CD4-positive, alpha-beta T cell (primary cell): ENCODE results near the gene MYRIP. TPM values are rescaled to one million over a fixed set of nuclear protein-coding genes. Genes with fewer than 3 reads are reported as not detected.
"Not testable (repeated sequence)": the region's sequence is repeated elsewhere in the genome, so short reads cannot be mapped to it uniquely, and the experiment has no call there.

Experiments
- ATAC-seq: fragments of 200-7000 bp; cut with Tn5 transposase; one replicate; pipeline ENCODE4 v1.10.0; 2022; ENCODE audit warnings: mild to moderate bottlenecking; ENCODE audit not compliant: poor library complexity
- CTCF ChIA-PET: fragments of 350-600 bp; sonication (Branson Sonifier 250); formaldehyde crosslinking; loops from one replicate; lab custom pipeline; 2021; ENCODE audit warnings: antibody characterized with exemption, inconsistent platforms; lab: Charles Lee
- POLR2A ChIA-PET: fragments of 350-600 bp; sonication (Branson Sonifier 250); formaldehyde crosslinking; loops from one replicate; lab custom pipeline; 2021; ENCODE audit warnings: antibody characterized with exemption, inconsistent platforms; lab: Charles Lee
- DNase-seq, 14 experiments: peaks; one replicate each; pipeline ENCODE4 v3.0.0-alpha.2; 2013 to 2020; ENCODE audit warnings: mixed read lengths in 2 of 14
- H3K27ac ChIP-seq, 2 donors: one replicate each; pipeline versions ENCODE4 v1.5.1 to v1.7.0; 2013; ENCODE audit warnings: low read length in 2 of 2, low read depth in 1 of 2, mild to moderate bottlenecking in 1 of 2
- H3K27me3 ChIP-seq, 2 experiments: 1 replicate in 1 of 2; 2 replicates in 1 of 2; pipeline versions ENCODE4 v1.6.1 to v1.7.0; 2013; ENCODE audit warnings: low read length in 2 of 2, control low read depth in 1 of 2, mild to moderate bottlenecking in 1 of 2, moderate library complexity in 1 of 2; ENCODE audit not compliant: insufficient read depth in 2 of 2, control insufficient read depth in 1 of 2
- H3K36me3 ChIP-seq: one replicate; pipeline ENCODE4 v1.6.1; 2013; ENCODE audit warnings: low read length, control low read depth; ENCODE audit not compliant: insufficient read depth
- H3K4me1 ChIP-seq: one replicate; pipeline ENCODE4 v1.6.1; 2013; ENCODE audit warnings: low read length, control low read depth; ENCODE audit not compliant: insufficient read depth
- H3K4me3 ChIP-seq: one replicate; pipeline ENCODE4 v1.5.1; 2013; ENCODE audit warnings: mild to moderate bottlenecking, low read length, moderate library complexity
- H3K9me3 ChIP-seq, 2 experiments: 1 replicate in 1 of 2; 2 replicates in 1 of 2; pipeline versions ENCODE4 v1.6.1 to v1.7.0; 2013; ENCODE audit warnings: low read length in 2 of 2, mild to moderate bottlenecking in 2 of 2, control low read depth in 1 of 2, moderate library complexity in 1 of 2; ENCODE audit not compliant: control insufficient read depth in 1 of 2, insufficient read depth in 1 of 2
- H3K27ac Mint-ChIP-seq: one replicate; pipeline ENCODE4 v1.8.0; 2020; ENCODE audit warnings: mixed read lengths
- H3K27me3 Mint-ChIP-seq: one replicate; pipeline ENCODE4 v1.8.0; 2021; ENCODE audit warnings: mixed read lengths
- H3K36me3 Mint-ChIP-seq: one replicate; pipeline ENCODE4 v1.8.0; 2021; ENCODE audit warnings: low read depth, mixed read lengths
- H3K4me1 Mint-ChIP-seq: one replicate; pipeline ENCODE4 v1.8.0; 2021; ENCODE audit warnings: low read depth, mixed read lengths
- H3K4me3 Mint-ChIP-seq: one replicate; pipeline ENCODE4 v1.8.0; 2020; ENCODE audit warnings: mild to moderate bottlenecking, mixed read lengths
- H3K9me3 Mint-ChIP-seq: one replicate; pipeline ENCODE4 v1.8.0; 2020; ENCODE audit warnings: mixed read lengths
- CTCF ChIP-seq: fragments of 200-600 bp; IDR thresholded peaks from one replicate; pipeline ENCODE4 v1.8.0; 2022; ENCODE audit warnings: antibody characterized with exemption, mild to moderate bottlenecking
- intact Hi-C, 2 experiments: fragments of 100-400 bp; cut with DNase I in 1 of 2; cut with micrococcal nuclease in 1 of 2; formaldehyde crosslinking; loops; one replicate each; pipeline versions ENCODE4 v1.15.1 to v1.9.0; 2023 to 2025; cut with DNase I, micrococcal nuclease
- total RNA-seq, 174 experiments: library from RNA in 2 of 174; stranded (reverse) in 2 of 174; gene quantifications; one replicate each; pipeline ENCODE4 v1.2.3 and lab custom pipeline; 2021 to 2026

MYRIP gene
- total RNA-seq, 2 experiments from 2014 or later: not detected

GRCh38 chr3:39801216-39801615 is 8.2 kb upstream of the MYRIP start:
- DNase-seq (no peak), ATAC-seq (no peak)
- POLR2A ChIA-PET: no interaction called here
- peaks cover 0 to 3% of the 10 kb centered on the region in 2 experiments for H3K27me3 ChIP-seq
- H3K4me3 ChIP-seq: no peak overlapping the region
- H3K4me1 ChIP-seq: no peaks in the 10 kb centered on the region
- Mint-ChIP-seq H3K9me3 (peaks cover 3% of the 10 kb centered on the region), H3K4me3 (no peak overlapping the region), H3K27me3 (peaks cover 28% of the 10 kb centered on the region), H3K27ac (no peak overlapping the region), H3K36me3 (no peaks in the 10 kb centered on the region), H3K4me1 (no peaks in the 10 kb centered on the region)
- intact Hi-C loops: no loop called here
- H3K9me3 ChIP-seq: peaks cover 0 to 4% of the 10 kb centered on the region in 2 experiments
- TF ChIP-seq CTCF: no peak
- H3K27ac ChIP-seq: no peak overlapping the region
- no peaks in the 10 kb centered on the region for H3K36me3 ChIP-seq
- CTCF ChIA-PET: no interaction called here

- H3K4me3 Mint-ChIP-seq, H3K27ac Mint-ChIP-seq, H3K4me1 ChIP-seq, DNase-seq, ATAC-seq, H3K27ac ChIP-seq, CTCF ChIA-PET, H3K36me3 Mint-ChIP-seq, POLR2A ChIA-PET, H3K9me3 Mint-ChIP-seq, H3K4me1 Mint-ChIP-seq, H3K36me3 ChIP-seq, H3K4me3 ChIP-seq, H3K9me3 ChIP-seq, intact Hi-C loops: not testable (repeated sequence)
- peaks cover 41% of the 10 kb centered on the region for H3K27me3 Mint-ChIP-seq
- peaks cover 2 to 12% of the 10 kb centered on the region in 2 experiments for H3K27me3 ChIP-seq
Observed at GRCh38 chr3:39802486-39802885, 6.9 kb upstream of the MYRIP start.

GRCh38 chr3:39803956-39804355 is 5.5 kb upstream of the MYRIP start:
- H3K27me3 ChIP-seq: peaks cover 8 to 27% of the 10 kb centered on the region in 2 experiments
- H3K9me3 Mint-ChIP-seq: peaks cover 3% of the 10 kb centered on the region
- peaks cover 0 to 4% of the 10 kb centered on the region in 2 experiments for H3K9me3 ChIP-seq
- no peak overlapping the region for H3K27ac ChIP-seq
- H3K4me3 ChIP-seq: no peak overlapping the region
- ChIA-PET CTCF (no interaction called here), POLR2A (no interaction called here)
- ATAC-seq: no peak
- H3K36me3 ChIP-seq: no peaks in the 10 kb centered on the region
- no peak overlapping the region for H3K27ac Mint-ChIP-seq
- no peak overlapping the region for H3K4me3 Mint-ChIP-seq
- peaks cover 55% of the 10 kb centered on the region for H3K27me3 Mint-ChIP-seq
- no peak for TF ChIP-seq CTCF
- no peaks in the 10 kb centered on the region for H3K36me3 Mint-ChIP-seq
- no peaks in the 10 kb centered on the region for H3K4me1 ChIP-seq
- no peak for DNase-seq
- peaks cover 4% of the 10 kb centered on the region for H3K4me1 Mint-ChIP-seq
- intact Hi-C loops: no loop called here

- POLR2A ChIA-PET: no interaction called here
- Histone ChIP-seq H3K4me1 (no peaks in the 10 kb centered on the region), H3K36me3 (no peaks in the 10 kb centered on the region), H3K9me3 (peaks cover under 1 to 4% of the 10 kb centered on the region in 2 experiments), H3K27ac (no peak overlapping the region), H3K27me3 (peaks cover 11 to 31% of the 10 kb centered on the region in 2 experiments), H3K4me3 (no peak overlapping the region)
- no peak overlapping the region for H3K27ac Mint-ChIP-seq
- no peaks in the 10 kb centered on the region for H3K36me3 Mint-ChIP-seq
- H3K4me3 Mint-ChIP-seq: no peak overlapping the region
- intact Hi-C loops: no loop called here
- DNase-seq: no peak
- no peak for TF ChIP-seq CTCF
- ATAC-seq: no peak
- H3K4me1 Mint-ChIP-seq: peaks cover 7% of the 10 kb centered on the region
- CTCF ChIA-PET: no interaction called here
- H3K9me3 Mint-ChIP-seq: peaks cover 3% of the 10 kb centered on the region
- H3K27me3 Mint-ChIP-seq: peaks cover 55% of the 10 kb centered on the region
Observed at GRCh38 chr3:39804951-39805350, 4.5 kb upstream of the MYRIP start.
